Hepatocyte (in vitro differentiated cells): ENCODE data around the gene RBM23.

Experiments
- CTCF ChIP-seq: fragments of 200-600 bp; sonication (generic); IDR thresholded peaks from 2 replicates; pipeline ENCODE4 v1.5.1; 2016; ENCODE audit warnings: antibody characterized with exemption, mild to moderate bottlenecking; ENCODE audit not compliant: poor library complexity
- EZH2 ChIP-seq: fragments of 200-600 bp; sonication (generic); IDR thresholded peaks from 2 replicates; pipeline ENCODE4 v1.6.1; 2016; ENCODE audit warnings: antibody characterized with exemption, mild to moderate bottlenecking, borderline replicate concordance

GRCh38 chr14:22878271-22879246 lies 40.4 kb downstream of the RBM23 start:
- TF ChIP-seq CTCF (no peak), EZH2 (no peak)
